ENCODE results near the gene ZNF407. TPM values are rescaled to one million over a fixed set of nuclear protein-coding genes. Genes with fewer than 3 reads are reported as not detected.

ZNF407 gene
- total RNA-seq, 1 donor from 2014 or later = 19.8 TPM

- H3K27me3 Mint-ChIP-seq (ENCODE audit: insufficient read depth) = no peaks in the 10 kb centered on the region
- intact Hi-C loops (cut with micrococcal nuclease) = no loop called here
- H3K4me3 Mint-ChIP-seq = no peak overlapping the region
- H3K4me1 Mint-ChIP-seq (ENCODE audit: low read depth) = peaks cover 4% of the 10 kb centered on the region
- no peak for DNase-seq (ENCODE audit: low spot score)
- H3K36me3 Mint-ChIP-seq (ENCODE audit: low read depth) = no peaks in the 10 kb centered on the region
- no peak overlapping the region for H3K27ac Mint-ChIP-seq
- H3K9me3 Mint-ChIP-seq = no peaks in the 10 kb centered on the region
Observed at GRCh38 chr18:74778191-74778847, 180.6 kb downstream of the ZNF407 start.

- H3K27me3 Mint-ChIP-seq (ENCODE audit: insufficient read depth) = no peaks in the 10 kb centered on the region
- no peaks in the 10 kb centered on the region for H3K9me3 Mint-ChIP-seq
- H3K4me1 Mint-ChIP-seq (ENCODE audit: low read depth) = no peaks in the 10 kb centered on the region
- no peak overlapping the region for H3K27ac Mint-ChIP-seq
- intact Hi-C loops (cut with micrococcal nuclease) = no loop called here
- no peak overlapping the region for H3K4me3 Mint-ChIP-seq
- DNase-seq (ENCODE audit: low spot score) = no peak
- no peaks in the 10 kb centered on the region for H3K36me3 Mint-ChIP-seq (ENCODE audit: low read depth)
Observed at GRCh38 chr18:74784752-74785151, 187.1 kb downstream of the ZNF407 start.

- DNase-seq (ENCODE audit: low spot score) = no peak
- H3K27ac Mint-ChIP-seq = no peak overlapping the region
- no peaks in the 10 kb centered on the region for H3K27me3 Mint-ChIP-seq (ENCODE audit: insufficient read depth)
- intact Hi-C loops (cut with micrococcal nuclease) = no loop called here
- H3K4me1 Mint-ChIP-seq (ENCODE audit: low read depth) = no peaks in the 10 kb centered on the region
- no peaks in the 10 kb centered on the region for H3K9me3 Mint-ChIP-seq
- no peak overlapping the region for H3K4me3 Mint-ChIP-seq
- H3K36me3 Mint-ChIP-seq (ENCODE audit: low read depth) = no peaks in the 10 kb centered on the region
Observed at GRCh38 chr18:74785632-74786031, 188.0 kb downstream of the ZNF407 start.

- Mint-ChIP-seq H3K27ac (no peak overlapping the region), H3K9me3 (no peaks in the 10 kb centered on the region)
Observed at GRCh38 chr18:74788657-74789056, 191.0 kb downstream of the ZNF407 start.

GRCh38 chr18:74789078-74789477, 191.4 kb downstream of the ZNF407 start:
- Mint-ChIP-seq H3K27me3 (ENCODE audit: insufficient read depth) (no peaks in the 10 kb centered on the region), H3K9me3 (no peaks in the 10 kb centered on the region), H3K4me3 (no peak overlapping the region), H3K36me3 (ENCODE audit: low read depth) (no peaks in the 10 kb centered on the region), H3K4me1 (ENCODE audit: low read depth) (no peaks in the 10 kb centered on the region), H3K27ac (no peak overlapping the region)
- intact Hi-C loops (cut with micrococcal nuclease) = no loop called here
- no peak for DNase-seq (ENCODE audit: low spot score)

More at GRCh38 chr18:74788657-74789056, 191.0 kb downstream of the ZNF407 start:
- intact Hi-C loops (cut with micrococcal nuclease) = no loop called here
- H3K27me3 Mint-ChIP-seq (ENCODE audit: insufficient read depth) = no peaks in the 10 kb centered on the region
- no peak overlapping the region for H3K4me3 Mint-ChIP-seq
- no peak for DNase-seq (ENCODE audit: low spot score)
- H3K4me1 Mint-ChIP-seq (ENCODE audit: low read depth) = no peaks in the 10 kb centered on the region
- no peaks in the 10 kb centered on the region for H3K36me3 Mint-ChIP-seq (ENCODE audit: low read depth)

GRCh38 chr18:74790451-74790850, 192.8 kb downstream of the ZNF407 start:
- H3K9me3 Mint-ChIP-seq = no peaks in the 10 kb centered on the region

GRCh38 chr18:74791501-74792194, 194.0 kb downstream of the ZNF407 start:
- intact Hi-C loops (cut with micrococcal nuclease) = loop anchor here (10.0 kb wide), 1 partner anchor 203 kb away; no protein-coding TSS in a partner anchor
- H3K27ac Mint-ChIP-seq = no peak overlapping the region
- no peaks in the 10 kb centered on the region for H3K36me3 Mint-ChIP-seq (ENCODE audit: low read depth)
- no peak for DNase-seq (ENCODE audit: low spot score)
- no peaks in the 10 kb centered on the region for H3K9me3 Mint-ChIP-seq
- no peaks in the 10 kb centered on the region for H3K4me1 Mint-ChIP-seq (ENCODE audit: low read depth)
- H3K4me3 Mint-ChIP-seq = no peak overlapping the region
- H3K27me3 Mint-ChIP-seq (ENCODE audit: insufficient read depth) = no peaks in the 10 kb centered on the region

More at GRCh38 chr18:74790451-74790850, 192.8 kb downstream of the ZNF407 start:
- no peak overlapping the region for H3K27ac Mint-ChIP-seq
- intact Hi-C loops (cut with micrococcal nuclease) = loop anchor here (10.0 kb wide), 1 partner anchor 204 kb away; no protein-coding TSS in a partner anchor
- H3K36me3 Mint-ChIP-seq (ENCODE audit: low read depth) = no peaks in the 10 kb centered on the region
- H3K4me1 Mint-ChIP-seq (ENCODE audit: low read depth) = no peaks in the 10 kb centered on the region
- H3K27me3 Mint-ChIP-seq (ENCODE audit: insufficient read depth) = no peaks in the 10 kb centered on the region
- no peak for DNase-seq (ENCODE audit: low spot score)
- no peak overlapping the region for H3K4me3 Mint-ChIP-seq

GRCh38 chr18:74793746-74794145, 196.1 kb downstream of the ZNF407 start:
- H3K27ac Mint-ChIP-seq = no peak overlapping the region
- DNase-seq (ENCODE audit: low spot score) = no peak
- H3K4me3 Mint-ChIP-seq = no peak overlapping the region
- H3K4me1 Mint-ChIP-seq (ENCODE audit: low read depth) = peaks cover 6% of the 10 kb centered on the region
- no peaks in the 10 kb centered on the region for H3K27me3 Mint-ChIP-seq (ENCODE audit: insufficient read depth)
- H3K9me3 Mint-ChIP-seq = no peaks in the 10 kb centered on the region
- intact Hi-C loops (cut with micrococcal nuclease) = loop anchor here (10.0 kb wide), 1 partner anchor 201 kb away; no protein-coding TSS in a partner anchor
- no peaks in the 10 kb centered on the region for H3K36me3 Mint-ChIP-seq (ENCODE audit: low read depth)

GRCh38 chr18:74795751-74796150, 198.1 kb downstream of the ZNF407 start:
- DNase-seq (ENCODE audit: low spot score) = no peak
- H3K36me3 Mint-ChIP-seq (ENCODE audit: low read depth) = no peaks in the 10 kb centered on the region
- intact Hi-C loops (cut with micrococcal nuclease) = loop anchor here (10.0 kb wide), 1 partner anchor 199 kb away; no protein-coding TSS in a partner anchor
- no peaks in the 10 kb centered on the region for H3K27me3 Mint-ChIP-seq (ENCODE audit: insufficient read depth)
- no peak overlapping the region for H3K4me3 Mint-ChIP-seq
- no peaks in the 10 kb centered on the region for H3K9me3 Mint-ChIP-seq
- no peak overlapping the region for H3K27ac Mint-ChIP-seq
- peaks cover 6% of the 10 kb centered on the region for H3K4me1 Mint-ChIP-seq (ENCODE audit: low read depth)

- no peak overlapping the region for H3K4me3 Mint-ChIP-seq
- no peak for DNase-seq (ENCODE audit: low spot score)
- H3K27ac Mint-ChIP-seq = no peak overlapping the region
- H3K27me3 Mint-ChIP-seq (ENCODE audit: insufficient read depth) = no peaks in the 10 kb centered on the region
- peaks cover 6% of the 10 kb centered on the region for H3K4me1 Mint-ChIP-seq (ENCODE audit: low read depth)
- no peaks in the 10 kb centered on the region for H3K9me3 Mint-ChIP-seq
- intact Hi-C loops (cut with micrococcal nuclease) = loop anchor here (10.0 kb wide), 1 partner anchor 199 kb away; no protein-coding TSS in a partner anchor
- no peaks in the 10 kb centered on the region for H3K36me3 Mint-ChIP-seq (ENCODE audit: low read depth)
Observed at GRCh38 chr18:74796211-74796610, 198.5 kb downstream of the ZNF407 start.

GRCh38 chr18:74796841-74797576, 199.3 kb downstream of the ZNF407 start:
- Mint-ChIP-seq H3K4me3 (no peak overlapping the region), H3K27me3 (ENCODE audit: insufficient read depth) (no peaks in the 10 kb centered on the region), H3K27ac (no peak overlapping the region), H3K36me3 (ENCODE audit: low read depth) (no peaks in the 10 kb centered on the region), H3K4me1 (ENCODE audit: low read depth) (peaks cover 6% of the 10 kb centered on the region), H3K9me3 (no peaks in the 10 kb centered on the region)
- intact Hi-C loops (cut with micrococcal nuclease) = loop anchor here (10.0 kb wide), 1 partner anchor 198 kb away; no protein-coding TSS in a partner anchor
- no peak for DNase-seq (ENCODE audit: low spot score)

GRCh38 chr18:74797577-74798151, 200.0 kb downstream of the ZNF407 start:
- H3K4me1 Mint-ChIP-seq (ENCODE audit: low read depth) = peaks cover 6% of the 10 kb centered on the region
- H3K36me3 Mint-ChIP-seq (ENCODE audit: low read depth) = no peaks in the 10 kb centered on the region
- H3K4me3 Mint-ChIP-seq = no peak overlapping the region
- intact Hi-C loops (cut with micrococcal nuclease) = loop anchor here (10.0 kb wide), 1 partner anchor 197 kb away; no protein-coding TSS in a partner anchor
- DNase-seq (ENCODE audit: low spot score) = no peak
- no peak overlapping the region for H3K27ac Mint-ChIP-seq
- H3K27me3 Mint-ChIP-seq (ENCODE audit: insufficient read depth) = no peaks in the 10 kb centered on the region
- no peaks in the 10 kb centered on the region for H3K9me3 Mint-ChIP-seq

Data from activated T-helper 1 cell treated with anti-CD3 and anti-CD28 coated beads, Interleukin-12 subunit alpha, Interleukin-12 subunit beta, Interleukin-2, Interleukin-4 antibody, amounts not matched to agents 30 ng/mL and 10 ng/mL and 1 ng/mL, durations not matched to agents 14 hours and 24 hours and 36 hours (primary cell).